ENCODE results near the gene ADGRE3.

The ADGRE3 gene

GRCh38 chr19:14674764-14675163, at the start of gene ADGRE3:
TSS of gene ADGRE3 (minus strand) at chr19:14674844. CDS start at chr19:14674770, 74 bp downstream.
- H3K9me3 ChIP-seq (ENCODE audit: control insufficient read depth, insufficient read depth, low read length), result no peaks in the 10 kb centered on the region
- H3K27me3 ChIP-seq (ENCODE audit: control insufficient read depth, insufficient read depth, low read length), result peaks cover 2% of the 10 kb centered on the region
- no peak within 1 kb of the TSS for H3K4me3 ChIP-seq (ENCODE audit: low read depth, low read length)
- H3K36me3 ChIP-seq (ENCODE audit: control insufficient read depth, insufficient read depth, low read length), result no peaks in the 10 kb centered on the region
- no peaks in the 10 kb centered on the region for H3K4me1 ChIP-seq (ENCODE audit: control insufficient read depth, insufficient read depth, low read length)
- H3K9ac ChIP-seq (ENCODE audit: low read depth, low read length), result no peak within 1 kb of the TSS

GRCh38 chr19:14722127-14722526, 47.5 kb upstream of the ADGRE3 start:
- Histone ChIP-seq H3K4me1 (ENCODE audit: control insufficient read depth, insufficient read depth, low read length) (no peaks in the 10 kb centered on the region), H3K9ac (ENCODE audit: low read depth, low read length) (no peak overlapping the region), H3K9me3 (ENCODE audit: control insufficient read depth, insufficient read depth, low read length) (peaks cover 35% of the 10 kb centered on the region), H3K27me3 (ENCODE audit: control insufficient read depth, insufficient read depth, low read length) (no peaks in the 10 kb centered on the region), H3K36me3 (ENCODE audit: control insufficient read depth, insufficient read depth, low read length) (peaks cover 15% of the 10 kb centered on the region), H3K4me3 (ENCODE audit: low read depth, low read length) (no peak overlapping the region)

GRCh38 chr19:14719162-14719561, 44.5 kb upstream of the ADGRE3 start:
- peaks cover 40% of the 10 kb centered on the region for H3K9me3 ChIP-seq (ENCODE audit: control insufficient read depth, insufficient read depth, low read length)
- no peak overlapping the region for H3K4me3 ChIP-seq (ENCODE audit: low read depth, low read length)
- no peaks in the 10 kb centered on the region for H3K4me1 ChIP-seq (ENCODE audit: control insufficient read depth, insufficient read depth, low read length)
- H3K27me3 ChIP-seq (ENCODE audit: control insufficient read depth, insufficient read depth, low read length), result no peaks in the 10 kb centered on the region
- H3K36me3 ChIP-seq (ENCODE audit: control insufficient read depth, insufficient read depth, low read length), result peaks cover 23% of the 10 kb centered on the region
- no peak overlapping the region for H3K9ac ChIP-seq (ENCODE audit: low read depth, low read length)

- Histone ChIP-seq H3K9me3 (ENCODE audit: control insufficient read depth, insufficient read depth, low read length) (peaks cover 40% of the 10 kb centered on the region), H3K4me1 (ENCODE audit: control insufficient read depth, insufficient read depth, low read length) (no peaks in the 10 kb centered on the region), H3K4me3 (ENCODE audit: low read depth, low read length) (no peak overlapping the region), H3K36me3 (ENCODE audit: control insufficient read depth, insufficient read depth, low read length) (peaks cover 23% of the 10 kb centered on the region), H3K27me3 (ENCODE audit: control insufficient read depth, insufficient read depth, low read length) (no peaks in the 10 kb centered on the region), H3K9ac (ENCODE audit: low read depth, low read length) (no peak overlapping the region)
Observed at GRCh38 chr19:14718522-14719116, 44.0 kb upstream of the ADGRE3 start.

GRCh38 chr19:14715841-14716240, 41.2 kb upstream of the ADGRE3 start:
- Histone ChIP-seq H3K4me3 (ENCODE audit: low read depth, low read length) (no peak overlapping the region), H3K4me1 (ENCODE audit: control insufficient read depth, insufficient read depth, low read length) (no peaks in the 10 kb centered on the region), H3K9ac (ENCODE audit: low read depth, low read length) (no peak overlapping the region), H3K9me3 (ENCODE audit: control insufficient read depth, insufficient read depth, low read length) (peaks cover 36% of the 10 kb centered on the region), H3K27me3 (ENCODE audit: control insufficient read depth, insufficient read depth, low read length) (no peaks in the 10 kb centered on the region), H3K36me3 (ENCODE audit: control insufficient read depth, insufficient read depth, low read length) (peaks cover 27% of the 10 kb centered on the region)

- peaks cover 20% of the 10 kb centered on the region for H3K36me3 ChIP-seq (ENCODE audit: control insufficient read depth, insufficient read depth, low read length)
- no peak overlapping the region for H3K4me3 ChIP-seq (ENCODE audit: low read depth, low read length)
- H3K9me3 ChIP-seq (ENCODE audit: control insufficient read depth, insufficient read depth, low read length), result no peaks in the 10 kb centered on the region
Observed at GRCh38 chr19:14704450-14704849, 29.8 kb upstream of the ADGRE3 start.

GRCh38 chr19:14703833-14704232, 29.2 kb upstream of the ADGRE3 start:
- no peaks in the 10 kb centered on the region for H3K9me3 ChIP-seq (ENCODE audit: control insufficient read depth, insufficient read depth, low read length)
- H3K27me3 ChIP-seq (ENCODE audit: control insufficient read depth, insufficient read depth, low read length), result no peaks in the 10 kb centered on the region
- no peak overlapping the region for H3K4me3 ChIP-seq (ENCODE audit: low read depth, low read length)
- H3K4me1 ChIP-seq (ENCODE audit: control insufficient read depth, insufficient read depth, low read length), result no peaks in the 10 kb centered on the region
- H3K36me3 ChIP-seq (ENCODE audit: control insufficient read depth, insufficient read depth, low read length), result peaks cover 20% of the 10 kb centered on the region
- no peak overlapping the region for H3K9ac ChIP-seq (ENCODE audit: low read depth, low read length)

More at GRCh38 chr19:14704450-14704849, 29.8 kb upstream of the ADGRE3 start:
- no peaks in the 10 kb centered on the region for H3K4me1 ChIP-seq (ENCODE audit: control insufficient read depth, insufficient read depth, low read length)
- no peaks in the 10 kb centered on the region for H3K27me3 ChIP-seq (ENCODE audit: control insufficient read depth, insufficient read depth, low read length)
- H3K9ac ChIP-seq (ENCODE audit: low read depth, low read length), result no peak overlapping the region

GRCh38 chr19:14700711-14701375, 26.2 kb upstream of the ADGRE3 start:
- peaks cover 13% of the 10 kb centered on the region for H3K36me3 ChIP-seq (ENCODE audit: control insufficient read depth, insufficient read depth, low read length)
- no peak overlapping the region for H3K4me3 ChIP-seq (ENCODE audit: low read depth, low read length)
- H3K9me3 ChIP-seq (ENCODE audit: control insufficient read depth, insufficient read depth, low read length), result no peaks in the 10 kb centered on the region
- no peaks in the 10 kb centered on the region for H3K27me3 ChIP-seq (ENCODE audit: control insufficient read depth, insufficient read depth, low read length)
- H3K4me1 ChIP-seq (ENCODE audit: control insufficient read depth, insufficient read depth, low read length), result no peaks in the 10 kb centered on the region
- no peak overlapping the region for H3K9ac ChIP-seq (ENCODE audit: low read depth, low read length)

- H3K36me3 ChIP-seq (ENCODE audit: control insufficient read depth, insufficient read depth, low read length), result peaks cover 11% of the 10 kb centered on the region
- H3K27me3 ChIP-seq (ENCODE audit: control insufficient read depth, insufficient read depth, low read length), result no peaks in the 10 kb centered on the region
- no peaks in the 10 kb centered on the region for H3K9me3 ChIP-seq (ENCODE audit: control insufficient read depth, insufficient read depth, low read length)
- H3K4me1 ChIP-seq (ENCODE audit: control insufficient read depth, insufficient read depth, low read length), result no peaks in the 10 kb centered on the region
- H3K4me3 ChIP-seq (ENCODE audit: low read depth, low read length), result no peak overlapping the region
- no peak overlapping the region for H3K9ac ChIP-seq (ENCODE audit: low read depth, low read length)
Observed at GRCh38 chr19:14699641-14700040, 25.0 kb upstream of the ADGRE3 start.

- H3K4me1 ChIP-seq (ENCODE audit: control insufficient read depth, insufficient read depth, low read length), result no peaks in the 10 kb centered on the region
- H3K9ac ChIP-seq (ENCODE audit: low read depth, low read length), result no peak overlapping the region
- H3K9me3 ChIP-seq (ENCODE audit: control insufficient read depth, insufficient read depth, low read length), result no peaks in the 10 kb centered on the region
- H3K4me3 ChIP-seq (ENCODE audit: low read depth, low read length), result no peak overlapping the region
- H3K36me3 ChIP-seq (ENCODE audit: control insufficient read depth, insufficient read depth, low read length), result peaks cover 2% of the 10 kb centered on the region
- no peaks in the 10 kb centered on the region for H3K27me3 ChIP-seq (ENCODE audit: control insufficient read depth, insufficient read depth, low read length)
Observed at GRCh38 chr19:14695471-14695870, 20.8 kb upstream of the ADGRE3 start.

GRCh38 chr19:14694641-14695266, 20.1 kb upstream of the ADGRE3 start:
- no peak overlapping the region for H3K4me3 ChIP-seq (ENCODE audit: low read depth, low read length)
- H3K27me3 ChIP-seq (ENCODE audit: control insufficient read depth, insufficient read depth, low read length), result no peaks in the 10 kb centered on the region
- no peak overlapping the region for H3K9ac ChIP-seq (ENCODE audit: low read depth, low read length)
- H3K36me3 ChIP-seq (ENCODE audit: control insufficient read depth, insufficient read depth, low read length), result peaks cover 2% of the 10 kb centered on the region
- H3K9me3 ChIP-seq (ENCODE audit: control insufficient read depth, insufficient read depth, low read length), result no peaks in the 10 kb centered on the region
- no peaks in the 10 kb centered on the region for H3K4me1 ChIP-seq (ENCODE audit: control insufficient read depth, insufficient read depth, low read length)

Data from iPS-15b (cell line).